HFFc6 (cell line): ENCODE results near the gene CCNB3. TPM values are rescaled to one million over a fixed set of nuclear protein-coding genes. Genes with fewer than 3 reads are reported as not detected.

Experiments
- DNase-seq: peaks from one replicate; pipeline ENCODE4 v3.0.0-alpha.2; 2018
- H3K27ac Mint-ChIP-seq: 2 replicates; pipeline ENCODE4 v1.8.0; 2020; ENCODE audit warnings: mild to moderate bottlenecking, mixed read lengths
- H3K27me3 Mint-ChIP-seq: 2 replicates; pipeline ENCODE4 v1.8.0; 2021; ENCODE audit warnings: mild to moderate bottlenecking, moderate library complexity, mixed read lengths; ENCODE audit not compliant: insufficient read depth
- H3K36me3 Mint-ChIP-seq: 2 replicates; pipeline ENCODE4 v1.8.0; 2021; ENCODE audit warnings: low read depth, mixed read lengths
- H3K4me1 Mint-ChIP-seq: 2 replicates; pipeline ENCODE4 v1.8.0; 2020; ENCODE audit warnings: low read depth, mixed read lengths
- H3K4me3 Mint-ChIP-seq: 2 replicates; pipeline ENCODE4 v1.8.0; 2020; ENCODE audit warnings: mild to moderate bottlenecking, moderate library complexity, mixed read lengths
- H3K9me3 Mint-ChIP-seq: 2 replicates; pipeline ENCODE4 v1.8.0; 2020; ENCODE audit warnings: mild to moderate bottlenecking, mixed read lengths
- CTCF ChIP-seq: fragments of 200-600 bp; sonication (generic); IDR thresholded peaks from 2 replicates; pipeline ENCODE4 v1.5.0; 2021; ENCODE audit warnings: antibody characterized with exemption, mild to moderate bottlenecking
- total RNA-seq, 6 experiments: library from RNA; stranded (reverse); fragmentation: NEBNext Ultra II Directional; extraction: Animal tissue kit (Norgen Biotek cat#: 25700); gene quantifications; 2 replicates in 1 of 6; 3 replicates in 5 of 6; pipeline ENCODE4 v1.2.3, GENCODE V29; 2021

The CCNB3 gene
- total RNA-seq, 6 experiments from 2014 or later, result 0.05 to 0.19 (median 0.16) TPM

GRCh38 chrX:50183891-50184290 is 20.7 kb upstream of the CCNB3 start:
- no peaks in the 10 kb centered on the region for H3K9me3 Mint-ChIP-seq
- no peak for TF ChIP-seq CTCF
- H3K4me3 Mint-ChIP-seq, result no peak overlapping the region
- H3K36me3 Mint-ChIP-seq, result no peaks in the 10 kb centered on the region
- no peak for DNase-seq
- H3K27ac Mint-ChIP-seq, result no peak overlapping the region
- H3K4me1 Mint-ChIP-seq, result no peaks in the 10 kb centered on the region
- peaks cover 1% of the 10 kb centered on the region; the same call in 1 of the 2 replicates for H3K27me3 Mint-ChIP-seq

- H3K4me3 Mint-ChIP-seq, result no peak overlapping the region
- H3K27ac Mint-ChIP-seq, result no peak overlapping the region
- H3K4me1 Mint-ChIP-seq, result no peaks in the 10 kb centered on the region
- TF ChIP-seq CTCF, result no peak
- no peaks in the 10 kb centered on the region for H3K36me3 Mint-ChIP-seq
- no peaks in the 10 kb centered on the region; the same call in 1 of the 2 replicates for H3K9me3 Mint-ChIP-seq
- peaks cover 2% of the 10 kb centered on the region; the same call in 1 of the 2 replicates for H3K27me3 Mint-ChIP-seq
- DNase-seq, result no peak
Measured at GRCh38 chrX:50188859-50189600, 15.5 kb upstream of the CCNB3 start.

GRCh38 chrX:50198348-50198747 is 6.2 kb upstream of the CCNB3 start:
- Mint-ChIP-seq H3K4me1 (peaks cover 8% of the 10 kb centered on the region), H3K36me3 (no peaks in the 10 kb centered on the region), H3K27me3 (no peaks in the 10 kb centered on the region; the same call in 1 of the 2 replicates), H3K4me3 (no peak overlapping the region), H3K27ac (no peak overlapping the region), H3K9me3 (no peaks in the 10 kb centered on the region)
- DNase-seq, result no peak
- no peak for TF ChIP-seq CTCF

- no peaks in the 10 kb centered on the region; the same call in 1 of the 2 replicates for H3K27me3 Mint-ChIP-seq
- no peaks in the 10 kb centered on the region for H3K36me3 Mint-ChIP-seq
- H3K4me3 Mint-ChIP-seq, result no peak within 1 kb of the TSS
- no peak for DNase-seq
- peaks cover 14% of the 10 kb centered on the region for H3K4me1 Mint-ChIP-seq
- no peak within 1 kb of the TSS for H3K27ac Mint-ChIP-seq
- no peak for TF ChIP-seq CTCF
- no peaks in the 10 kb centered on the region for H3K9me3 Mint-ChIP-seq
Measured at GRCh38 chrX:50200907-50201306, 3.7 kb upstream of the CCNB3 start, which contains the start of gene AKAP4. TSS of gene AKAP4 (minus strand) at chrX:50201007. CDS start at chrX:50200889, 118 bp downstream.

- peak; percentile 7 for DNase-seq
- H3K36me3 Mint-ChIP-seq, result no peaks in the 10 kb centered on the region
- no peak for TF ChIP-seq CTCF
- no peak overlapping the region for H3K4me3 Mint-ChIP-seq
- H3K4me1 Mint-ChIP-seq, result peaks cover 14% of the 10 kb centered on the region
- H3K9me3 Mint-ChIP-seq, result no peaks in the 10 kb centered on the region
- no peak overlapping the region for H3K27ac Mint-ChIP-seq
- no peaks in the 10 kb centered on the region; the same call in 1 of the 2 replicates for H3K27me3 Mint-ChIP-seq
Measured at GRCh38 chrX:50202539-50202938, 2.0 kb upstream of the CCNB3 start.
